ENCODE data around the gene SEC62. TPM values are rescaled to one million over a fixed set of nuclear protein-coding genes. Genes with fewer than 3 reads are reported as not detected.

SEC62 gene
- polyA plus RNA-seq, 1 donor from 2014 or later: 41.9 TPM

- Histone ChIP-seq H4K20me1 (ENCODE audit: insufficient read depth) (no peaks in the 10 kb centered on the region), H3F3A (ENCODE audit: insufficient read depth, low read length, poor library complexity, severe bottlenecking) (no peaks in the 10 kb centered on the region), H3K9me2 (ENCODE audit: insufficient read depth, low read length) (no peaks in the 10 kb centered on the region), H3K36me3 (ENCODE audit: insufficient read depth, low read length) (no peaks in the 10 kb centered on the region), H3K9me3 (ENCODE audit: low read length) (no peaks in the 10 kb centered on the region), H3K4me3 (ENCODE audit: low read length) (no peak overlapping the region), H3K27me3 (ENCODE audit: insufficient read depth, low read depth, low read length) (peaks cover 22% of the 10 kb centered on the region), H3K9ac (ENCODE audit: low read length) (no peak overlapping the region), H3K79me2 (replicated peaks; ENCODE audit: insufficient read depth, low read length) (no peaks in the 10 kb centered on the region), H3K4me2 (ENCODE audit: low read length) (no peak overlapping the region), H2AFZ (ENCODE audit: low read depth, low read length) (no peak overlapping the region), H3K27ac (ENCODE audit: low read length) (no peak overlapping the region)
- TF ChIP-seq REST (IDR thresholded peaks at IDR 0.05; ENCODE audit: borderline replicate concordance) (no peak), SMC3 (conservative IDR thresholded peaks at IDR 0.05; ENCODE audit: poor library complexity) (no peak), POLR2AphosphoS5 (IDR thresholded peaks at IDR 0.05) (no peak), RAD21 (conservative IDR thresholded peaks at IDR 0.05) (no peak), CTCF (IDR thresholded peaks at IDR 0.05; ENCODE audit: poor library complexity, severe bottlenecking) (no peak)
These were observed 76.9 kb downstream of the SEC62 start for GRCh38 chr3:170043506-170043905.

- Histone ChIP-seq H3K9me3 (ENCODE audit: low read length) (no peaks in the 10 kb centered on the region), H3K9me2 (ENCODE audit: insufficient read depth, low read length) (no peaks in the 10 kb centered on the region), H3K4me2 (ENCODE audit: low read length) (no peak overlapping the region), H3K9ac (ENCODE audit: low read length) (no peak overlapping the region), H3K27ac (ENCODE audit: low read length) (no peak overlapping the region), H3K27me3 (ENCODE audit: insufficient read depth, low read depth, low read length) (peaks cover 14% of the 10 kb centered on the region), H2AFZ (ENCODE audit: low read depth, low read length) (no peak overlapping the region), H4K20me1 (ENCODE audit: insufficient read depth) (no peaks in the 10 kb centered on the region), H3K4me3 (ENCODE audit: low read length) (no peak overlapping the region), H3K79me2 (replicated peaks; ENCODE audit: insufficient read depth, low read length) (no peaks in the 10 kb centered on the region), H3F3A (ENCODE audit: insufficient read depth, low read length, poor library complexity, severe bottlenecking) (no peaks in the 10 kb centered on the region), H3K36me3 (ENCODE audit: insufficient read depth, low read length) (no peaks in the 10 kb centered on the region)
- TF ChIP-seq CTCF (IDR thresholded peaks at IDR 0.05; ENCODE audit: poor library complexity, severe bottlenecking) (no peak), TAF1 (IDR thresholded peaks at IDR 0.05; ENCODE audit: low read depth) (no peak), EZH2 (IDR thresholded peaks at IDR 0.05; ENCODE audit: borderline replicate concordance, insufficient read depth, low read length, poor library complexity, severe bottlenecking) (no peak), POLR2AphosphoS5 (IDR thresholded peaks at IDR 0.05) (no peak), REST (IDR thresholded peaks at IDR 0.05; ENCODE audit: borderline replicate concordance) (no peak), RAD21 (conservative IDR thresholded peaks at IDR 0.05) (no peak), MXI1 (conservative IDR thresholded peaks at IDR 0.05; ENCODE audit: poor library complexity, severe bottlenecking) (no peak), EP300 (conservative IDR thresholded peaks at IDR 0.05; ENCODE audit: poor library complexity, severe bottlenecking) (no peak), SMC3 (conservative IDR thresholded peaks at IDR 0.05; ENCODE audit: poor library complexity) (no peak)
These were observed 77.7 kb downstream of the SEC62 start for GRCh38 chr3:170044271-170044670.

Measured in neural cell (in vitro differentiated cells).